K562 (cell line): ENCODE measurements around the gene REEP2. TPM values are rescaled to one million over a fixed set of nuclear protein-coding genes. Genes with fewer than 3 reads are reported as not detected.

Source experiments
- ATAC-seq: fragments of 200-7000 bp; cut with Tn5 transposase; 3 replicates; pipeline ENCODE4 v1.9.1; 2020; ENCODE audit warnings: moderate library complexity
- BruUV-seq: library from RNA; stranded (reverse); fragments of 400-500 nt; replicated peaks from 2 replicates; lab custom pipeline; 2021; lab: Mats Ljungman, UMichigan
- CTCF ChIA-PET: fragments of 300-600 bp; formaldehyde crosslinking; extraction: SDS; loops from one replicate; lab custom pipeline; 2021; ENCODE audit warnings: low intra/inter-chr PET ratio; lab: Yijun Ruan, JAX
- POLR2A ChIA-PET: fragments of 300-600, 350-650 bp; sonication (Branson Sonifier 250); formaldehyde crosslinking; extraction: SDS; loops from one replicate; lab custom pipeline; 2021; ENCODE audit warnings: antibody characterized with exemption, inconsistent platforms; lab: Yijun Ruan, JAX
- DNase-seq, 4 experiments: peaks; one replicate each; pipeline versions ENCODE4 v3.0.0 to v3.0.0-alpha.2; 2011 to 2018; ENCODE audit warnings: low spot score in 3 of 4, mixed read lengths in 3 of 4; ENCODE audit errors: extremely low read depth in 1 of 4
- FAIRE-seq: peaks from 2 replicates; lab custom pipeline; 2011; peaks lifted over from hg19 to GRCh38; lab: Jason Lieb, UNC
- H2AFZ ChIP-seq: 2 replicates; pipeline ENCODE4 v1.6.0; 2011; ENCODE audit warnings: low read depth, low read length, control low read depth, inconsistent platforms
- H3K27ac ChIP-seq: fragments of 200-600 bp; 3 replicates; pipeline ENCODE4 v1.8.0; 2011; ENCODE audit warnings: low read depth, mild to moderate bottlenecking, control low read depth, inconsistent platforms, low read length, moderate library complexity, mixed read lengths; ENCODE audit errors: extremely low read depth
- H3K27me3 ChIP-seq, 2 experiments: fragments of 300-600 bp in 1 of 2; 2 replicates in 1 of 2; 3 replicates in 1 of 2; pipeline versions ENCODE4 v1.6.0 to v1.8.0; 2011; ENCODE audit warnings: inconsistent platforms in 2 of 2, low read length in 2 of 2, mild to moderate bottlenecking in 1 of 2, mixed read lengths in 1 of 2, moderate library complexity in 1 of 2; ENCODE audit not compliant: control insufficient read depth in 2 of 2, insufficient read depth in 2 of 2
- H3K36me3 ChIP-seq: fragments of 300-600 bp; 3 replicates; pipeline ENCODE4 v1.8.0; 2011; ENCODE audit warnings: mild to moderate bottlenecking, low read length, inconsistent platforms; ENCODE audit not compliant: control insufficient read depth, insufficient read depth
- H3K4me1 ChIP-seq, 2 experiments: fragments of 200-600 bp in 1 of 2; replicated peaks in 1 of 2; 2 replicates in 1 of 2; 3 replicates in 1 of 2; pipeline versions ENCODE4 v1.5.1 to v1.8.0; 2011; ENCODE audit warnings: inconsistent platforms in 2 of 2, low read length in 2 of 2, mild to moderate bottlenecking in 1 of 2, mixed read lengths in 1 of 2, moderate library complexity in 1 of 2; ENCODE audit not compliant: control insufficient read depth in 2 of 2, insufficient read depth in 2 of 2
- H3K4me2 ChIP-seq: 2 replicates; pipeline ENCODE4 v1.6.1; 2011; ENCODE audit warnings: low read length, control low read depth, inconsistent platforms, mixed read lengths; ENCODE audit not compliant: insufficient read depth
- H3K4me3 ChIP-seq: fragments of 200-600 bp; sonication (generic), shearing (Covaris generic); 2 replicates; pipeline ENCODE4 v1.5.1; 2016; ENCODE audit warnings: control low read depth, inconsistent platforms
- H3K79me2 ChIP-seq: fragments of 200-600 bp; 3 replicates; pipeline ENCODE4 v1.8.0; 2011; ENCODE audit warnings: low read length, inconsistent platforms; ENCODE audit not compliant: control insufficient read depth, insufficient read depth
- H3K9ac ChIP-seq, 2 experiments: 2 replicates each; pipeline versions ENCODE4 v1.6.0 to v1.6.1; 2011; ENCODE audit warnings: low read depth in 2 of 2, low read length in 2 of 2, control low read depth in 1 of 2, inconsistent platforms in 1 of 2, mild to moderate bottlenecking in 1 of 2, mixed read lengths in 1 of 2; ENCODE audit not compliant: insufficient read depth in 1 of 2
- H3K9me1 ChIP-seq: one replicate; pipeline ENCODE4 v1.6.0; 2011; ENCODE audit warnings: inconsistent platforms, mild to moderate bottlenecking, low read length, moderate library complexity; ENCODE audit not compliant: control insufficient read depth, insufficient read depth
- H3K9me3 ChIP-seq: replicated peaks from 2 replicates; pipeline ENCODE4 v1.5.1; 2011; ENCODE audit warnings: low read depth, low read length, inconsistent platforms; ENCODE audit not compliant: control insufficient read depth, insufficient read depth
- H4K20me1 ChIP-seq: replicated peaks from 2 replicates; pipeline ENCODE4 v1.6.1; 2011; ENCODE audit warnings: low read length, inconsistent platforms, mixed read lengths; ENCODE audit not compliant: control insufficient read depth, insufficient read depth
- BCL6 ChIP-seq: fragments of 250-450 bp; sonication (Bioruptor Pico); IDR thresholded peaks from 2 replicates; pipeline ENCODE4 v1.4.0; 2020
- KAT7 ChIP-seq: sonication (generic); formaldehyde crosslinking; IDR thresholded peaks from 2 replicates; pipeline ENCODE4 v1.8.0; 2022; ENCODE audit warnings: missing genetic modification reagents, mild to moderate bottlenecking, borderline replicate concordance
- KLF16 ChIP-seq: IDR thresholded peaks from 2 replicates; pipeline ENCODE4 v1.6.1; 2016; ENCODE audit warnings: antibody characterized with exemption
- PRPF4 ChIP-seq: fragments of 200-400 bp; formaldehyde crosslinking; IDR thresholded peaks from one replicate; pipeline ENCODE4 v1.6.1; 2017; ENCODE audit warnings: low read length, low read depth, mild to moderate bottlenecking; ENCODE audit not compliant: insufficient read depth, poor library complexity, severe bottlenecking
- SMAD4 ChIP-seq: fragments of 250-450 bp; sonication (Bioruptor Pico); conservative IDR thresholded peaks from 2 replicates; pipeline ENCODE4 v1.8.0; 2021; ENCODE audit warnings: inconsistent platforms, mild to moderate bottlenecking, moderate library complexity
- SMC3 ChIP-seq: conservative IDR thresholded peaks from 2 replicates; pipeline ENCODE4 v1.6.1; 2011; ENCODE audit warnings: low read depth, low read length, improper control_type of control experiment; ENCODE audit not compliant: insufficient read depth
- ZNF445 ChIP-seq: fragments of 250-450 bp; sonication (Bioruptor Pico); IDR thresholded peaks from 2 replicates; pipeline ENCODE4 v1.4.0; 2020; ENCODE audit warnings: low read depth, mild to moderate bottlenecking, moderate library complexity
- WGBS: fragments of 100-300 bp; shearing (Covaris generic); methylation state at CpG from one replicate; pipeline ENCODE4 v1.1.6; 2016; ENCODE audit warnings: low coverage, mixed read lengths; ENCODE audit not compliant: insufficient coverage; ENCODE audit errors: missing lambda C conversion rate; 5-methylcytosine and 5-hydroxymethylcytosine counted together
- in situ Hi-C: fragments of 300-500 bp; cut with MboI; formaldehyde crosslinking; loops from 4 replicates; pipeline ENCODE4 v1.15.0; 2018; ENCODE audit warnings: inconsistent platforms, mixed read lengths
- intact Hi-C: fragments of 100-400 bp; cut with micrococcal nuclease; formaldehyde crosslinking; loops from 2 replicates; pipeline ENCODE4 v1.14.2; 2022
- polyA plus RNA-seq, 8 experiments: library from polyadenylated mRNA; depleted of rRNA in 4 of 8; stranded (reverse) in 5 of 8; unstranded in 3 of 8; fragments of >200 nt; fragmentation: Nextera tagmentation in 2 of 8; fragmentation: Illumina TruSeq in 1 of 8; extraction: Ambion mirVana in 2 of 8; extraction: Trizol in 1 of 8; gene quantifications; 2 replicates each; pipeline versions ENCODE4 v1.2.1 to v1.2.3, GENCODE V29; 2011 to 2014; ENCODE audit warnings: inconsistent platforms in 1 of 8, missing spikeins in 1 of 8
- small RNA-seq: library from RNA; depleted of rRNA; stranded (forward); fragments of <200 nt; gene quantifications from one replicate; pipeline ENCODE3, GENCODE V24; 2014
- total RNA-seq, 7 experiments: library from RNA; depleted of rRNA in 6 of 7; stranded (reverse); fragments of >200 nt in 6 of 7; fragmentation: Illumina TruSeq in 2 of 7; extraction: Trizol in 2 of 7; gene quantifications; 2 replicates each; pipeline versions ENCODE4 v1.2.1 to v1.2.3, GENCODE V29; 2011 to 2021; ENCODE audit warnings: low replicate concordance in 1 of 7
- TF ChIP-seq, protein P1 (sequence below), 2 experiments: fragments of 450-650 bp; IDR thresholded peaks; 2 replicates each; pipeline ENCODE4 v1.6.1; 2016
- TF ChIP-seq, protein P2 (sequence below): fragments of 250-450 bp; sonication (Bioruptor Pico); IDR thresholded peaks from 2 replicates; pipeline ENCODE4 v1.8.0; 2021; ENCODE audit warnings: borderline replicate concordance, mild to moderate bottlenecking, moderate library complexity; ENCODE audit not compliant: poor library complexity, severe bottlenecking

The REEP2 gene
- total and polyA plus RNA-seq, 9 of the 15 experiments (the other 6 are each of a cell fraction or from before 2014, with no cell fraction given), result 0.03 to 1.1 (median 0.12) TPM; not detected in 1

DNA sequence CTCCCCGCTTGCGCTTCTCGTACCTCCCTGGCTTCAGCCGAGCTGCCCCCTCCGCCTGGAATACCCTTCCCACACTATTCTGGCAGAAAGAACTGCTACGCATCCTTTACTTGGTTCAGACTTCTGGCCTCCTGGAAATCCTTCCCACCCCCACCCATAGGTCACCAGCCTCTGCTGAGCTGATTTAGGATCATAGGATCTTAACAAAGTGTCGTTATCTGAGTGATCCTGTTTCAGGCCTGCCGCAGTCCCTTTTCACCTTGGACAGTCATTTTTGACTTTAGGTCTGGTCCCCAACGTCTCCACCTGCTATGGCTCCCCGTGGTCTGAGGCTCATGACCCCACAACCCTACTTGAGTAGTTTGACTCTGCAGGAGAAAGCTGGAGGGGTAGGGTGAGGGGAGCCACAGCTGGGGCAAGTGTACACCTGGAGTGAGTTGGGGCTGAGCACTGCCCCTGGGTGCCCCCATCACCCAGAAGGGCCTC lies 53.7 kb downstream of the REEP2 start (continued):
- TF ChIP-seq, protein P1, sequence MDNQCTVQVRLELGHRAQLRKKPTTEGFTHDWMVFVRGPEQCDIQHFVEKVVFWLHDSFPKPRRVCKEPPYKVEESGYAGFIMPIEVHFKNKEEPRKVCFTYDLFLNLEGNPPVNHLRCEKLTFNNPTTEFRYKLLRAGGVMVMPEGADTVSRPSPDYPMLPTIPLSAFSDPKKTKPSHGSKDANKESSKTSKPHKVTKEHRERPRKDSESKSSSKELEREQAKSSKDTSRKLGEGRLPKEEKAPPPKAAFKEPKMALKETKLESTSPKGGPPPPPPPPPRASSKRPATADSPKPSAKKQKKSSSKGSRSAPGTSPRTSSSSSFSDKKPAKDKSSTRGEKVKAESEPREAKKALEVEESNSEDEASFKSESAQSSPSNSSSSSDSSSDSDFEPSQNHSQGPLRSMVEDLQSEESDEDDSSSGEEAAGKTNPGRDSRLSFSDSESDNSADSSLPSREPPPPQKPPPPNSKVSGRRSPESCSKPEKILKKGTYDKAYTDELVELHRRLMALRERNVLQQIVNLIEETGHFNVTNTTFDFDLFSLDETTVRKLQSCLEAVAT (IDR thresholded peaks at IDR 0.05), result peak in 1 of 2 experiments; percentile 32; a peak in 1 of 4 replicates

DNA sequence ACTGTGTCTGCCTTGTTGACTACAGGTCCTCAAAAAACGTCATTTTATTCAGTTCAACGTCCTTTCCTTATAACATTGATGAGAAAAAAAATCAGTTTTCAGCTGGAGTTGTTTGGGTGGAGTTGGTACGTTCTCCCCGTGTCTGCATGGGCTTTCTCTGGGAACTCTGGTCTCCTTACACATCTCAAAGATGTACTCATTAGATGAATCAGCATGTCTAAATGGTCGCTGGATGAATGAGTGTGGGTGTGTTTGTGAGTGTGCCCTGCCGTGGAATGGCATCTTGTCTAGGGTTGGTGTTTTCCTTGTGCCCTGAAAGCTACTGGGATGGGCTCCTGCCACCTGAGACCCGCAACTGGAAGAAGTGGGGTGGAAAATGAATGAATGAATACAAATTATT lies 56.5 kb downstream of the REEP2 start:
- WGBS, result 42% methylated on average over 7 of the region's 7 CpGs
- H3K9me1 ChIP-seq, result no peaks in the 10 kb centered on the region
- in situ Hi-C loops (no loop called here), intact Hi-C loops (no loop called here)
- FAIRE-seq (no peak), ATAC-seq (no peak), DNase-seq (no peak)
- no TSS peak for BruUV-seq
- no peaks in the 10 kb centered on the region for H3K27me3 ChIP-seq
- H3K9me3 ChIP-seq, result no peaks in the 10 kb centered on the region
- H3K27ac ChIP-seq, result no peak overlapping the region
- H3K9ac ChIP-seq, result no peak overlapping the region
- H3K4me2 ChIP-seq, result no peak overlapping the region
- POLR2A ChIA-PET, result interaction anchor here (1.0 to 3.4 kb wide), 3 partner anchors 8 to 35 kb away, joined by 3 to 13 read pairs (median 4); no protein-coding TSS in a partner anchor
- H2AFZ ChIP-seq, result no peak overlapping the region
- peaks cover 6% of the 10 kb centered on the region; the same call in 2 of the 3 replicates for H3K79me2 ChIP-seq
- CTCF ChIA-PET, result no interaction called here
- TF ChIP-seq KAT7 (CRISPR knock-in tag), result no peak
- TF ChIP-seq, protein P2, sequence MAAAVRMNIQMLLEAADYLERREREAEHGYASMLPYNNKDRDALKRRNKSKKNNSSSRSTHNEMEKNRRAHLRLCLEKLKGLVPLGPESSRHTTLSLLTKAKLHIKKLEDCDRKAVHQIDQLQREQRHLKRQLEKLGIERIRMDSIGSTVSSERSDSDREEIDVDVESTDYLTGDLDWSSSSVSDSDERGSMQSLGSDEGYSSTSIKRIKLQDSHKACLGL, result no peak
- no peak for TF ChIP-seq KLF16
- TF ChIP-seq PRPF4, result no peak
- no peak for TF ChIP-seq ZNF445
- TF ChIP-seq SMC3, result no peak
- TF ChIP-seq SMAD4 (CRISPR knock-in tag), result no peak
- no peak for TF ChIP-seq BCL6 (CRISPR knock-in tag)
- no peak overlapping the region for H3K4me3 ChIP-seq
- H4K20me1 ChIP-seq, result no peaks in the 10 kb centered on the region
- H3K4me1 ChIP-seq, result peaks cover 29 to 38% of the 10 kb centered on the region in 2 experiments
- H3K36me3 ChIP-seq, result no peaks in the 10 kb centered on the region

Small RNA genes within 50 kb of the gene (small RNA-seq; reads per million reads assigned to genes)
- gene AC113403.1, result not detected

Other genes with a start within 250 kb of the REEP2 start
Only the 7 nearest of the 8 such genes appear.
- not detected in 2 replicates for gene GFRA3, start 164.4 kb upstream of the REEP2 start, total RNA-seq (2014; rRNA removed)
- not detected in 2 replicates for gene GFRA3, start 164.4 kb upstream of the REEP2 start, total RNA-seq (2014; rRNA removed; fragmentation: Illumina TruSeq; extraction: Trizol)
- gene GFRA3, start 164.4 kb upstream of the REEP2 start, total RNA-seq (2015; rRNA removed; fragmentation: Illumina TruSeq; extraction: Trizol), result not detected in 2 replicates
- gene GFRA3, start 164.4 kb upstream of the REEP2 start, total RNA-seq (2021), result not detected in 2 replicates
- 0.08 and 0.42 TPM in 2 replicates for gene GFRA3, start 164.4 kb upstream of the REEP2 start, polyA plus RNA-seq (2011; rRNA removed)
- 0.09 and 0.10 TPM in 2 replicates for gene GFRA3, start 164.4 kb upstream of the REEP2 start, polyA plus RNA-seq (2014; fragmentation: Illumina TruSeq; extraction: Trizol)
- not detected for gene GFRA3, start 164.4 kb upstream of the REEP2 start, polyA plus RNA-seq (2014; fragmentation: Nextera tagmentation; extraction: Ambion mirVana)
- gene GFRA3, start 164.4 kb upstream of the REEP2 start, polyA plus RNA-seq (2014; rRNA removed), result 0.05 and 0.12 TPM in 2 replicates
- gene CDC25C, start 107.3 kb upstream of the REEP2 start, total RNA-seq (2014; rRNA removed), result 19.1 and 19.5 TPM in 2 replicates
- 32.3 and 41.4 TPM in 2 replicates for gene CDC25C, start 107.3 kb upstream of the REEP2 start, total RNA-seq (2014; rRNA removed; fragmentation: Illumina TruSeq; extraction: Trizol)
- 22.5 and 23.1 TPM in 2 replicates for gene CDC25C, start 107.3 kb upstream of the REEP2 start, total RNA-seq (2015; rRNA removed; fragmentation: Illumina TruSeq; extraction: Trizol)
- 18.2 and 19.6 TPM in 2 replicates for gene CDC25C, start 107.3 kb upstream of the REEP2 start, total RNA-seq (2021)
- 62.1 and 63.7 TPM in 2 replicates for gene CDC25C, start 107.3 kb upstream of the REEP2 start, polyA plus RNA-seq (2011; rRNA removed)
- 30.1 and 31.9 TPM in 2 replicates for gene CDC25C, start 107.3 kb upstream of the REEP2 start, polyA plus RNA-seq (2014; fragmentation: Illumina TruSeq; extraction: Trizol)
- gene CDC25C, start 107.3 kb upstream of the REEP2 start, polyA plus RNA-seq (2014; fragmentation: Nextera tagmentation; extraction: Ambion mirVana), result 10 to 100 TPM; 32.2 to 50.4 TPM
- 25.7 and 29.3 TPM in 2 replicates for gene CDC25C, start 107.3 kb upstream of the REEP2 start, polyA plus RNA-seq (2014; rRNA removed)
- gene FAM53C, start 100.8 kb upstream of the REEP2 start, total RNA-seq (2014; rRNA removed), result 27.8 and 32.3 TPM in 2 replicates
- 21.6 and 22.0 TPM in 2 replicates for gene FAM53C, start 100.8 kb upstream of the REEP2 start, total RNA-seq (2014; rRNA removed; fragmentation: Illumina TruSeq; extraction: Trizol)
- 24.2 and 24.4 TPM in 2 replicates for gene FAM53C, start 100.8 kb upstream of the REEP2 start, total RNA-seq (2015; rRNA removed; fragmentation: Illumina TruSeq; extraction: Trizol)
- 34.6 and 38.5 TPM in 2 replicates for gene FAM53C, start 100.8 kb upstream of the REEP2 start, total RNA-seq (2021)
- 29.8 and 35.4 TPM in 2 replicates for gene FAM53C, start 100.8 kb upstream of the REEP2 start, polyA plus RNA-seq (2011; rRNA removed)
- gene FAM53C, start 100.8 kb upstream of the REEP2 start, polyA plus RNA-seq (2014; fragmentation: Illumina TruSeq; extraction: Trizol), result 30.0 and 37.3 TPM in 2 replicates
- gene FAM53C, start 100.8 kb upstream of the REEP2 start, polyA plus RNA-seq (2014; fragmentation: Nextera tagmentation; extraction: Ambion mirVana), result 10 to 100 TPM in 1 of 2 experiments, 1 to 10 TPM in 1; 9.7 to 11.1 TPM
- gene FAM53C, start 100.8 kb upstream of the REEP2 start, polyA plus RNA-seq (2014; rRNA removed), result 24.1 and 25.2 TPM in 2 replicates
- gene KDM3B, start 86.4 kb upstream of the REEP2 start, total RNA-seq (2014; rRNA removed), result 34.5 and 38.0 TPM in 2 replicates
- 51.6 and 65.4 TPM in 2 replicates for gene KDM3B, start 86.4 kb upstream of the REEP2 start, total RNA-seq (2014; rRNA removed; fragmentation: Illumina TruSeq; extraction: Trizol)
- gene KDM3B, start 86.4 kb upstream of the REEP2 start, total RNA-seq (2015; rRNA removed; fragmentation: Illumina TruSeq; extraction: Trizol), result 48.8 and 51.2 TPM in 2 replicates
- 54.8 and 62.7 TPM in 2 replicates for gene KDM3B, start 86.4 kb upstream of the REEP2 start, total RNA-seq (2021)
- gene KDM3B, start 86.4 kb upstream of the REEP2 start, polyA plus RNA-seq (2011; rRNA removed), result 41.9 and 49.6 TPM in 2 replicates
- gene KDM3B, start 86.4 kb upstream of the REEP2 start, polyA plus RNA-seq (2014; fragmentation: Illumina TruSeq; extraction: Trizol), result 61.8 and 62.8 TPM in 2 replicates
- gene KDM3B, start 86.4 kb upstream of the REEP2 start, polyA plus RNA-seq (2014; fragmentation: Nextera tagmentation; extraction: Ambion mirVana), result 10 to 100 TPM; 13.8 to 15.0 TPM
- gene KDM3B, start 86.4 kb upstream of the REEP2 start, polyA plus RNA-seq (2014; rRNA removed), result 38.3 and 40.4 TPM in 2 replicates
- gene EGR1, start 26.4 kb downstream of the REEP2 start, total RNA-seq (2014; rRNA removed), result 10.1 and 32.7 TPM in 2 replicates
- gene EGR1, start 26.4 kb downstream of the REEP2 start, total RNA-seq (2014; rRNA removed; fragmentation: Illumina TruSeq; extraction: Trizol), result 12.0 and 19.7 TPM in 2 replicates
- gene EGR1, start 26.4 kb downstream of the REEP2 start, total RNA-seq (2015; rRNA removed; fragmentation: Illumina TruSeq; extraction: Trizol), result 1.3 and 1.7 TPM in 2 replicates
- 77.0 and 135 TPM in 2 replicates for gene EGR1, start 26.4 kb downstream of the REEP2 start, total RNA-seq (2021)
- 9.0 and 12.2 TPM in 2 replicates for gene EGR1, start 26.4 kb downstream of the REEP2 start, polyA plus RNA-seq (2011; rRNA removed)
- gene EGR1, start 26.4 kb downstream of the REEP2 start, polyA plus RNA-seq (2014; fragmentation: Illumina TruSeq; extraction: Trizol), result 78.6 and 132 TPM in 2 replicates
- 10 to 100 TPM; 21.5 to 43.6 TPM for gene EGR1, start 26.4 kb downstream of the REEP2 start, polyA plus RNA-seq (2014; fragmentation: Nextera tagmentation; extraction: Ambion mirVana)
- 54.7 and 102 TPM in 2 replicates for gene EGR1, start 26.4 kb downstream of the REEP2 start, polyA plus RNA-seq (2014; rRNA removed)
- 149 and 157 TPM in 2 replicates for gene ETF1, start 104.2 kb downstream of the REEP2 start, total RNA-seq (2014; rRNA removed)
- 190 and 225 TPM in 2 replicates for gene ETF1, start 104.2 kb downstream of the REEP2 start, total RNA-seq (2014; rRNA removed; fragmentation: Illumina TruSeq; extraction: Trizol)
- gene ETF1, start 104.2 kb downstream of the REEP2 start, total RNA-seq (2015; rRNA removed; fragmentation: Illumina TruSeq; extraction: Trizol), result 146 and 159 TPM in 2 replicates
- 189 and 209 TPM in 2 replicates for gene ETF1, start 104.2 kb downstream of the REEP2 start, total RNA-seq (2021)
- gene ETF1, start 104.2 kb downstream of the REEP2 start, polyA plus RNA-seq (2011; rRNA removed), result 113 and 179 TPM in 2 replicates
- gene ETF1, start 104.2 kb downstream of the REEP2 start, polyA plus RNA-seq (2014; fragmentation: Illumina TruSeq; extraction: Trizol), result 162 and 198 TPM in 2 replicates
- 10 to 100 TPM; 53.7 to 57.3 TPM for gene ETF1, start 104.2 kb downstream of the REEP2 start, polyA plus RNA-seq (2014; fragmentation: Nextera tagmentation; extraction: Ambion mirVana)
- gene ETF1, start 104.2 kb downstream of the REEP2 start, polyA plus RNA-seq (2014; rRNA removed), result 137 and 164 TPM in 2 replicates
- 482 and 583 TPM in 2 replicates for gene HSPA9, start 136.3 kb downstream of the REEP2 start, total RNA-seq (2014; rRNA removed)
- 548 and 597 TPM in 2 replicates for gene HSPA9, start 136.3 kb downstream of the REEP2 start, total RNA-seq (2014; rRNA removed; fragmentation: Illumina TruSeq; extraction: Trizol)
- 522 and 545 TPM in 2 replicates for gene HSPA9, start 136.3 kb downstream of the REEP2 start, total RNA-seq (2015; rRNA removed; fragmentation: Illumina TruSeq; extraction: Trizol)
- 481 and 498 TPM in 2 replicates for gene HSPA9, start 136.3 kb downstream of the REEP2 start, total RNA-seq (2021)
- gene HSPA9, start 136.3 kb downstream of the REEP2 start, polyA plus RNA-seq (2011; rRNA removed), result 296 and 361 TPM in 2 replicates
- gene HSPA9, start 136.3 kb downstream of the REEP2 start, polyA plus RNA-seq (2014; fragmentation: Illumina TruSeq; extraction: Trizol), result 474 and 552 TPM in 2 replicates
- gene HSPA9, start 136.3 kb downstream of the REEP2 start, polyA plus RNA-seq (2014; fragmentation: Nextera tagmentation; extraction: Ambion mirVana), result 100 to 1,000 TPM; 195 to 294 TPM
- gene HSPA9, start 136.3 kb downstream of the REEP2 start, polyA plus RNA-seq (2014; rRNA removed), result 514 and 537 TPM in 2 replicates